GM18873 (cell line): ENCODE measurements around the gene PAH.
"Not testable (repeated sequence)": the region's sequence is repeated elsewhere in the genome, so short reads cannot be mapped to it uniquely, and the experiment has no call there.

ENCODE experiments used
- ATAC-seq: cut with Tn5 transposase; IDR thresholded peaks from one replicate; pipeline ENCODE4 v1.9.1; 2021; ENCODE audit warnings: mild to moderate bottlenecking, moderate library complexity, moderate number of reproducible peaks; ENCODE audit not compliant: unreplicated experiment, low FRiP score

The PAH gene

DNA sequence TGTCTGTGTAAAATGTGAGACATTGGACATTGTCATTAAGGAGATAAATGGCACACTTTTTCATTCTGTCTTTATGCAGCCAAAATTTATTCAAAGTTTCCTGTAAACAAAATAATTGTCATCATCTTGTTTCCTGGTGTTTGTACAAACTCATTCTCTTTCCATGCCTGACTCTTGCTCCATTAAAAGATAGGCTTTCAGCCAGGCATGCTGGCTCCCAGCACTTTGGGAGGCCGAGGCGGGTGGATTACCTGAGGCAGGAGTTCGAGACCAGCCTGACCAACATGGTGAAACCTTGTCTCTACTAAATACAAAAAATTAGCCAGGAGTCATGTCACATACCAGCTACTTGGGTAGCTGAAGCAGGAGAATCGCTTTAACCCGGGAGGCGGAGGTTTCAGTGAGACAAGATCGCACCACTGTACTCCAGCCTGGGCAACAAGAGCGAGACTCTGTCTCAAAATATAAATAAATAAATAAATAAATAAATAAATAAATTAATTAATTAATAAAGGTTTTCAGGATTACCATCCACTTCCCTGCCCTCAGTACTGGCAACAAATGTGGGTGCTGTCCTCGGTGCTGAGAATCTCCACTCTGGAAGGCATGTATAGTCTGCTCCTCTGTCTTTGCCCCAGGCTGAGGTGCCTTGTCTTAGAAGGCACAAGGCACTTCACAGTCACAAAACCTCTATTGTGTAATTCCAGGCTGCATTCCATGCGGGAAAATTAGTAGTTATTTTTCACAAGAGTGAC is 83.2 kb downstream of the PAH start:
- ATAC-seq: no peak

DNA sequence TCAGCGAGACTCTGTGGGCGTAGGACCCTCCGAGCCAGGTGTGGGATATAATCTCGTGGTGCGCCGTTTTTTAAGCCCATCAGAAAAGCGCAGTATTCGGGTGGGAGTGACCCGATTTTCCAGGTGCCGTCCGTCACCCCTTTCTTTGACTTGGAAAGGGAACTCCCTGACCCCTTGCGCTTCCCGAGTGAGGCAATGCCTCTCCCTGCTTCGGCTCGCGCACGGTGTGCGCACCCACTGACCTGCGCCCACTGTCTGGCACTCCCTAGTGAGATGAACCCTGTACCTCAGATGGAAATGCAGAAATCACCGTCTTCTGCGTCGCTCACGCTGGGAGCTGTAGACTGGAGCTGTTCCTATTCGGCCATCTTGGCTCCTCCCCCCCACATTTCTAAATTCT is 84.2 kb downstream of the PAH start:
- ATAC-seq: not testable (repeated sequence)

- no peak for ATAC-seq
Measured at GRCh38 chr12:102824218-102824835, 92.7 kb downstream of the PAH start.

- ATAC-seq: no peak
Measured at GRCh38 chr12:102821149-102821548, 95.9 kb downstream of the PAH start.

GRCh38 chr12:102816816-102817434 is 100.1 kb downstream of the PAH start:
- ATAC-seq: no peak

- no peak for ATAC-seq
Measured at GRCh38 chr12:102814691-102815367, 102.2 kb downstream of the PAH start.

- no peak for ATAC-seq
Measured at GRCh38 chr12:102812344-102812743, 104.7 kb downstream of the PAH start.

DNA sequence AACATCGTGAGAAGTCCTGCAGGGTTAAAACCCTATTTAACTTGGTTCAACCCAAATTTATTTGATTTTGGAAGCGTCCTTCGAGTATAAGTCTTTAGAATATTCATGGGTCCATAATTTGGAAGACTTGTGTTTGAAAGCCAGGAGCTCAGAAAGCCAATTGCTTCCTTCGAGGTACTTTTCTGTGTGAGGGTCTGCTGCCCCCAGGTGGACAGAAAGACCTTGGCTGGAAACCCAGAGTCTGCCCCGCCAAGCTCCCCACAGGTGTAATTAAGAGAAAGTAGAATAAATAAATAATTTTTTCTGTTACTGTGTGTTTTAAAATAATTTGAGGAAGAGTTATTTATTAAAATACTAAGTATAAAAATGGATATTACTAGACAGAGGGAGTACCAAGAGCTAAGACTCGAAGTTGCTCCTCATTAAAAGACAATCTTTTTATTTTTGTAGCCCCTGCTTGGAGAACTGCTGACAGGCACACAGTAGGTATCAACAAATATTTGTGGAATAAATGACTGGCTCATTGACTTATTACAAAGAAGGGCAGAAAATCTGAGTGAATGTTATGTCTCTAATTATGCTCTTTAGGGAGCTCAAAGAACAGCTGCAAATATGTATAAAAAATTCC is 105.8 kb downstream of the PAH start:
- ATAC-seq: no peak

- ATAC-seq: no peak
Measured at GRCh38 chr12:102808412-102808811, 108.6 kb downstream of the PAH start.

DNA sequence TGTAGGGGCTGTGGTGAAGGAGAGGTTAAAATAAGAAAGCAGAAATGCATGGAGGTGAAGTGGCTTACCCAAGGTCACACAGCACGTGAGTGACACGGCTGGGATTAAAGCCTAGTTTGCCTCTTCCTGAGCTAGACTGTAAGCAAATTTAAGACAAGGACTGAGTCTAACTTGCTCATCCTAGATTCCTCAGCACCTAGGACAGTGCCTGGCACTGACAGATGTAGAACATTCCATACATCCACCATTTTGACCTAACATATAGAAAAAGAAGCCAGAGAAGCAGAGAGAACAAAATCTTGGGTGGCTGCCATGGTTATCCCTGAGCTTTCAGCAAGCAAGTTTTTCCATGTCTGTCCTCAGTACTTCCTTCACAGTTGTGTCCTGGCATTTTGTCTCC is 110.5 kb downstream of the PAH start:
- ATAC-seq: no peak

DNA sequence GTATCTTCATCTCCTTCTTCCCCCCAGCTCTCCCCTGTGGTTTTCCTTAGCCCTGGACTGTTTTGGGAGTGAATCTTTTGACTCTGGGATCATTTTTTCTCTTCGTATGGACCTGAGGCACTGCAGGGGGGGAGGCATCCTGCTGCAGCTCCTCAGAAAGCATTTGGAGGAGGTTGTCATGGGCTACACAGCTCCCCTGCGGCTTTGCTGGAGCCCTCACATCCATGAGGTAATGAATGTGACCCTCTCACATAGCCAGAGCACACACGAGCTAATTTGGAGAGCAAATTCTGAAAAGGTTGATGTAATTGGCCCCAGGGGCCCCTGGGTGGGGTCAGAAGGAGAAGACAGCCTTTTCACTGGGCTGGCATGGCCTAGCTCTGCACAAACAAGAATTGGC is 110.9 kb downstream of the PAH start:
- no peak for ATAC-seq

GRCh38 chr12:102800565-102800964 is 116.5 kb downstream of the PAH start:
- no peak for ATAC-seq

DNA sequence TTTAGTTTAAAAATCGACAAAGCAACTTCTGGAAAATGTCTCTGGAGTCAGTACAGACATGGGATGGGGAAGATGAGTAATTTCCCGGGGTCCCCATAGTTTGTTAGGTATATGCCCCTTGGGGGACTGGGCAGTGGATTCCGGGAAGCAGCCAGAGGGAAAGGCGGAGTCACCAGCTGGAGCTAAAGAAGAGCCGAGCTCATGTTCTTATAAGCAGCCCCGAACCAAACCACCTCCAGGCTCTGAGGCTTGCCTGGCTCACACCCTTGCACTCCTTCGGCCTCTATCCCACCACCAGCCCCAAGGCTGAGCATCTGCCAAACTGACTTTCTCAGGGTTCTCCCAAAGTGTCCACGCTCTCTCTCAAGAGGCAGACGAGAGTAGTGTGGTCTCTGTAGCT is 117.8 kb downstream of the PAH start:
- no peak for ATAC-seq

DNA sequence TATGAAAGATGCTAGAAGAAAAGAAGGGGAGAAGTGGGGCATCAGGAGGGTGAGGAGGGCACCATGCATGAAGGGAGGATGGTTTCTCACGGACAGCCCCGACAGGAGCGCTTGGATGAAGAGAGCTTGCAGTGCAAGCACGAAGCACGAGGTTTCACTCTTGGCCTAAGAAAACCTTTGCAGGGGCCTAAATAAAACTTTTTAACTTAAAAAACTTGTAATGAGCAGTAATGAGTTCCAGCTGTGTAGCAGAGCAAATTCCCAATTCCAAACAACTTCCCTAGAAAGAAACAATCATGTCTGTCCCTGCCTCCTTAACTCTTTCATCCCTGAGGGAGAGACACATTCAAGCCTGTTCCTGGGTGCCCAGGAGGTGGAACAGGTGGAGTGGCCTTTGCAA is 119.5 kb downstream of the PAH start:
- ATAC-seq: no peak

GRCh38 chr12:102793921-102794320 is 123.1 kb downstream of the PAH start:
- ATAC-seq: no peak
